Nephron progenitor cell (in vitro differentiated cells): ENCODE data around the gene ARHGAP45.
"Not testable (repeated sequence)": the region's sequence is repeated elsewhere in the genome, so short reads cannot be mapped to it uniquely, and the experiment has no call there.

Experiments
- DNase-seq: peaks from one replicate; pipeline ENCODE4 v3.0.0; 2021
- H3K27ac Mint-ChIP-seq: 2 replicates; pipeline ENCODE4 v1.8.0; 2021; ENCODE audit warnings: mild to moderate bottlenecking, moderate library complexity, mixed read lengths
- H3K27me3 Mint-ChIP-seq: 2 replicates; pipeline ENCODE4 v1.8.0; 2021; ENCODE audit warnings: mild to moderate bottlenecking, low read depth, mixed read lengths; ENCODE audit not compliant: poor library complexity
- H3K36me3 Mint-ChIP-seq: 2 replicates; pipeline ENCODE4 v1.8.0; 2021; ENCODE audit warnings: low read depth, mixed read lengths
- H3K4me1 Mint-ChIP-seq: 2 replicates; pipeline ENCODE4 v1.8.0; 2021; ENCODE audit warnings: mixed read lengths
- H3K4me3 Mint-ChIP-seq: 2 replicates; pipeline ENCODE4 v1.8.0; 2021; ENCODE audit warnings: mild to moderate bottlenecking, moderate library complexity, mixed read lengths
- H3K9me3 Mint-ChIP-seq: 2 replicates; pipeline ENCODE4 v1.8.0; 2021; ENCODE audit warnings: mild to moderate bottlenecking, moderate library complexity, mixed read lengths
- CTCF ChIP-seq: fragments of 200-600 bp; sonication (generic); IDR thresholded peaks from 2 replicates; pipeline ENCODE4 v1.5.0; 2021; ENCODE audit warnings: antibody characterized with exemption

ARHGAP45 gene

GRCh38 chr19:1112268-1113029 lies 45.5 kb downstream of the ARHGAP45 start:
- peak; percentile 69 for DNase-seq
- no peak overlapping the region for H3K27ac Mint-ChIP-seq
- H3K27me3 Mint-ChIP-seq = no peaks in the 10 kb centered on the region
- no peaks in the 10 kb centered on the region for H3K9me3 Mint-ChIP-seq
- H3K36me3 Mint-ChIP-seq = no peaks in the 10 kb centered on the region
- TF ChIP-seq CTCF = no peak
- H3K4me3 Mint-ChIP-seq = no peak overlapping the region
- H3K4me1 Mint-ChIP-seq = no peaks in the 10 kb centered on the region

- Mint-ChIP-seq H3K9me3 (no peaks in the 10 kb centered on the region), H3K27ac (no peak overlapping the region), H3K27me3 (no peaks in the 10 kb centered on the region), H3K4me1 (no peaks in the 10 kb centered on the region), H3K36me3 (peaks cover 4% of the 10 kb centered on the region), H3K4me3 (no peak overlapping the region)
- TF ChIP-seq CTCF = peak; percentile 89
- peak; percentile 99 for DNase-seq
These were observed 46.3 kb downstream of the ARHGAP45 start for GRCh38 chr19:1113030-1113985.

DNA sequence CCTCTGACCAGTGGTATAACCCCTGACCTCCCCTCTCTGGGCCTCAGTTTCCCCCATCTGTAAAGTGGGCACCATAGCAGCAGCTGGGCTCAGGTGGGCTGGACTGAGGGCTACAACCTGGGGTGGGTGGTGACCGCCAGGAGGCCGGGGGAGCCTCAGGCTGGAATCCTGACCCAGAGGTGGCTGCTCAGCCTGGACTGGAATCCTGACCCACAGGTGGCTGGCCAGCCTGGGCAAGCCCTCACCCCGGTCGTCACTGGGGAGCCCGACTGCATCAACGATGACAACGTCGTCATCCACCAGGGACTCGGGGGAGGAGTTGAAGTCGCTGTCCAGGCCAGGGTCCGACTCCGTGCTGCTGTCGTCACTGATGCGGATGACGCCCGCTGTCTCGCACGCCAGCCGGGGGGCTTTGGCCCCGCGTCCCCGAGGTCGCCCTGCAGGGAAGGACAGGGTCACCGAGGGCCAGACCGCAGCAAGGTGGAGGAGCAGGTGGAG lies 47.1 kb downstream of the ARHGAP45 start:
- DNase-seq = no peak
- Mint-ChIP-seq H3K4me1 (no peaks in the 10 kb centered on the region), H3K9me3 (no peaks in the 10 kb centered on the region), H3K4me3 (no peak overlapping the region), H3K36me3 (peaks cover 10% of the 10 kb centered on the region), H3K27ac (no peak overlapping the region), H3K27me3 (no peaks in the 10 kb centered on the region)
- TF ChIP-seq CTCF = no peak

DNA sequence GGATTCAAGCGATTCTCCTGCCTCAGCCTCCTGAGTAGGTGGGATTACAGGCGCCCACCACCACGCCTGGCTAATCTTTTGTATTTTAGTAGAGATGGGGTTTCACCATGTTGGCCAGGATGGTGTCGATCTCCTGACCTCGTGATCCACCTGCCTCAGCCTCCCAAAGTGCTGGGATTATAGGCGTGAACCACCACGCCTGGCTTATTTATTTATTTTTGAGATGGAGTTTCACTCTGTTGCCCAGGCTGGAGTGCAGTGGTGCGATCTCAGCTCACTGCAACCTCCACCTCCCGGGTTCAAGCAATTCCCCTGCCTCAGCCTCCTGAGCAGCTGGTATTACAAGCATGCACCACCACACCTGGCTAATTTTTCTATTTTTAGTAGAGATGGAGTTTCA lies 47.8 kb downstream of the ARHGAP45 start:
- H3K4me1 Mint-ChIP-seq, DNase-seq, H3K27me3 Mint-ChIP-seq, H3K27ac Mint-ChIP-seq, H3K9me3 Mint-ChIP-seq, H3K4me3 Mint-ChIP-seq: not testable (repeated sequence)
- H3K36me3 Mint-ChIP-seq = peaks cover 10% of the 10 kb centered on the region

- no peak overlapping the region for H3K27ac Mint-ChIP-seq
- no peaks in the 10 kb centered on the region for H3K9me3 Mint-ChIP-seq
- H3K36me3 Mint-ChIP-seq = peaks cover 11% of the 10 kb centered on the region
- no peak for TF ChIP-seq CTCF
- no peak overlapping the region for H3K4me3 Mint-ChIP-seq
- H3K4me1 Mint-ChIP-seq = no peaks in the 10 kb centered on the region
- no peak for DNase-seq
- no peaks in the 10 kb centered on the region for H3K27me3 Mint-ChIP-seq
These were observed 48.9 kb downstream of the ARHGAP45 start for GRCh38 chr19:1115646-1116420.
